C4-2B (cell line): ENCODE results near the gene MSI2.

Experiments used
- CTCF ChIP-seq: fragments of 450-650 bp; conservative IDR thresholded peaks from 2 replicates; pipeline ENCODE4 v1.5.1; 2017; ENCODE audit warnings: mild to moderate bottlenecking
- ZFX ChIP-seq: fragments of 450-650 bp; IDR thresholded peaks from 2 replicates; pipeline ENCODE4 v1.6.1; 2017

- TF ChIP-seq CTCF, result no peak
- no peak for TF ChIP-seq ZFX
Measured at GRCh38 chr17:57394375-57394774, 138.1 kb downstream of the MSI2 start.
